ENCODE data around the gene PNLIPRP2.

GRCh38 chr10:116654816-116655215 is 34.1 kb downstream of the PNLIPRP2 start:
- peak; percentile 49 for TF ChIP-seq CTCF (IDR thresholded peaks at IDR 0.05; ENCODE audit: low read depth, low read length, poor library complexity, severe bottlenecking)
- no peak for TF ChIP-seq EZH2phosphoT487 (IDR thresholded peaks at IDR 0.05; ENCODE audit: borderline replicate concordance, low read length)

Measured in DOHH2 (cell line).